Lung (tissue), 12 donors: ENCODE data around the gene CRPPA. TPM values are rescaled to one million over a fixed set of nuclear protein-coding genes. Genes with fewer than 3 reads are reported as not detected.

Experiments used
- ATAC-seq: fragments of 200-7000 bp; cut with Tn5 transposase; one replicate; pipeline ENCODE4 v1.9.1; 2020; ENCODE audit warnings: moderate number of reproducible peaks; ENCODE audit not compliant: insufficient read depth, low FRiP score
- DNase-seq, 3 donors: peaks; one replicate each; pipeline ENCODE4 v3.0.0-alpha.2; 2013 to 2017
- H3K27ac ChIP-seq, 2 donors: one replicate each; pipeline ENCODE4 v1.5.1; 2013; ENCODE audit warnings: mild to moderate bottlenecking in 2 of 2, moderate library complexity in 2 of 2, control low read depth in 1 of 2, inconsistent platforms in 1 of 2, low read depth in 1 of 2, low read length in 1 of 2
- H3K27me3 ChIP-seq, 3 donors: one replicate each; pipeline ENCODE4 v1.5.1; 2013; ENCODE audit warnings: low read length in 2 of 3; ENCODE audit not compliant: control insufficient read depth in 3 of 3, insufficient read depth in 3 of 3
- H3K36me3 ChIP-seq, 4 donors: one replicate each; pipeline ENCODE4 v1.5.1; 2013; ENCODE audit warnings: low read length in 4 of 4, mild to moderate bottlenecking in 1 of 4, moderate library complexity in 1 of 4; ENCODE audit not compliant: control insufficient read depth in 4 of 4, insufficient read depth in 4 of 4
- H3K4me1 ChIP-seq, 5 donors: one replicate each; pipeline ENCODE4 v1.5.1; 2013; ENCODE audit warnings: low read length in 5 of 5, mild to moderate bottlenecking in 2 of 5, moderate library complexity in 1 of 5; ENCODE audit not compliant: control insufficient read depth in 5 of 5, insufficient read depth in 5 of 5
- H3K4me3 ChIP-seq: one replicate; pipeline ENCODE4 v1.5.1; 2013; ENCODE audit warnings: mild to moderate bottlenecking, control low read depth, moderate library complexity
- H3K9ac ChIP-seq, 2 donors: one replicate each; pipeline ENCODE4 v1.5.1; 2013; ENCODE audit warnings: low read length in 2 of 2, control low read depth in 1 of 2; ENCODE audit not compliant: insufficient read depth in 1 of 2
- H3K9me3 ChIP-seq, 4 donors: one replicate each; pipeline ENCODE4 v1.5.1; 2013; ENCODE audit warnings: low read length in 3 of 4, mild to moderate bottlenecking in 1 of 4, moderate library complexity in 1 of 4; ENCODE audit not compliant: control insufficient read depth in 4 of 4, insufficient read depth in 3 of 4
- WGBS, 2 donors: extraction: QIAGEN DNeasy Blood & Tissue Kit; methylation state at CpG; one replicate each; pipeline ENCODE4 v1.1.7; 2013; 5-methylcytosine and 5-hydroxymethylcytosine counted together
- polyA plus RNA-seq, 2 donors: library from polyadenylated mRNA; stranded (reverse); fragments of 200-250 nt; gene quantifications; one replicate each; pipeline ENCODE4 v1.2.1, GENCODE V29; 2013
- total RNA-seq, 2 donors: library from RNA; depleted of rRNA in 1 of 2; stranded (reverse); fragments of >200 nt in 1 of 2; gene quantifications; one replicate each; pipeline ENCODE4 v1.2.1, GENCODE V29; 2014 to 2021
- TF ChIP-seq, protein P1 (sequence below): IDR thresholded peaks from 2 replicates; pipeline ENCODE4 v1.5.1; 2012; ENCODE audit warnings: mild to moderate bottlenecking; ENCODE audit errors: control extremely low read depth, extremely low read depth
- donor health status: control.
- donor health status: control.
- donor health status: Bipolar disorder and iron deficiency.
- donor health status: healthy.
- donor health status: DM: yes; HTN: yes; CAD: no.

The CRPPA gene
- total and polyA plus RNA-seq, 4 donors, result 0.38 to 8.6 (median 2.0) TPM

DNA sequence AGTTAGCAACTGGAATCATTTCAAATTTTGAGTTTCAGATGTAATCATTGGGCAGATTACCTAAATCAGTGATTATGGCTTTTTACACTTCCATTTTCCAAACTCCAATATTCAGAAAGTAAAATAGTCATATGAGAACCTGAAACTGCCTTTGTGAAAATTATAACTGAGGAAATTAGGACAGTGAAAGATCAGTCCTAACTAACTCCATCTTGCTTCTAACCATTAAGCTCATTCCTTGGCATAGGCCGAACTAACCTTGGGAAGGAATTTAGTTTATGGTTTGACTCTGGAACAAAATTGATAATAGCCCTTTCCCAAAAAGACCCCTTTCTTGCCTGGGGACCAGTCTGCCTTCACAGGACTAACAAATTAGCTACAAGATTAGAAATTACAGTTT is 2.2 kb downstream of the CRPPA start:
- Histone ChIP-seq H3K9me3 (no peaks in the 10 kb centered on the region), H3K27me3 (no peaks in the 10 kb centered on the region), H3K36me3 (no peaks in the 10 kb centered on the region), H3K27ac (no peak overlapping the region), H3K4me3 (no peak overlapping the region), H3K9ac (no peak overlapping the region), H3K4me1 (peaks cover 0 to 34% (median 0%) of the 10 kb centered on the region in 5 donors)
- no peak for ATAC-seq
- WGBS, 2 donors, result 95 to 100% methylated on average over 1 of the region's 1 CpG
- TF ChIP-seq, protein P1, sequence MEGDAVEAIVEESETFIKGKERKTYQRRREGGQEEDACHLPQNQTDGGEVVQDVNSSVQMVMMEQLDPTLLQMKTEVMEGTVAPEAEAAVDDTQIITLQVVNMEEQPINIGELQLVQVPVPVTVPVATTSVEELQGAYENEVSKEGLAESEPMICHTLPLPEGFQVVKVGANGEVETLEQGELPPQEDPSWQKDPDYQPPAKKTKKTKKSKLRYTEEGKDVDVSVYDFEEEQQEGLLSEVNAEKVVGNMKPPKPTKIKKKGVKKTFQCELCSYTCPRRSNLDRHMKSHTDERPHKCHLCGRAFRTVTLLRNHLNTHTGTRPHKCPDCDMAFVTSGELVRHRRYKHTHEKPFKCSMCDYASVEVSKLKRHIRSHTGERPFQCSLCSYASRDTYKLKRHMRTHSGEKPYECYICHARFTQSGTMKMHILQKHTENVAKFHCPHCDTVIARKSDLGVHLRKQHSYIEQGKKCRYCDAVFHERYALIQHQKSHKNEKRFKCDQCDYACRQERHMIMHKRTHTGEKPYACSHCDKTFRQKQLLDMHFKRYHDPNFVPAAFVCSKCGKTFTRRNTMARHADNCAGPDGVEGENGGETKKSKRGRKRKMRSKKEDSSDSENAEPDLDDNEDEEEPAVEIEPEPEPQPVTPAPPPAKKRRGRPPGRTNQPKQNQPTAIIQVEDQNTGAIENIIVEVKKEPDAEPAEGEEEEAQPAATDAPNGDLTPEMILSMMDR, result no peak
- DNase-seq, result no peak

GRCh38 chr7:16417906-16418305 is 3.4 kb downstream of the CRPPA start:
- Histone ChIP-seq H3K36me3 (no peaks in the 10 kb centered on the region), H3K9ac (no peak overlapping the region), H3K4me3 (no peak overlapping the region), H3K27ac (no peak overlapping the region), H3K4me1 (peaks cover 0 to 40% (median 2%) of the 10 kb centered on the region in 5 donors), H3K9me3 (no peaks in the 10 kb centered on the region), H3K27me3 (no peaks in the 10 kb centered on the region)
- TF ChIP-seq, protein P1, result no peak
- ATAC-seq (no peak), DNase-seq (peak; percentile 29 to 83 (median 72))
- WGBS, 2 donors, result 53 to 56% methylated on average over 1 of the region's 1 CpG

GRCh38 chr7:16416289-16417282 is 4.8 kb downstream of the CRPPA start:
- Histone ChIP-seq H3K27me3 (no peaks in the 10 kb centered on the region), H3K27ac (no peak overlapping the region), H3K4me3 (no peak overlapping the region), H3K9me3 (no peaks in the 10 kb centered on the region), H3K9ac (no peak overlapping the region), H3K36me3 (no peaks in the 10 kb centered on the region), H3K4me1 (peaks cover 0 to 45% (median 2%) of the 10 kb centered on the region in 5 donors)
- TF ChIP-seq, protein P1, result no peak
- WGBS, 2 donors, result 61 to 78% methylated on average over 7 of the region's 7 CpGs
- DNase-seq, result no peak
- no peak for ATAC-seq
